Activated CD4-positive, alpha-beta T cell treated with anti-CD3 and anti-CD28 coated beads, Interleukin-2, amount 50 U/mL, for 4 hours (primary cell): ENCODE data around the gene TTLL8.
"Not testable (repeated sequence)": the region's sequence is repeated elsewhere in the genome, so short reads cannot be mapped to it uniquely, and the experiment has no call there.

Experiments used
- DNase-seq, 2 experiments: peaks; one replicate each; pipeline ENCODE4 v3.0.0-alpha.2; 2020

TTLL8 gene

GRCh38 chr22:50058061-50058905, at the start of gene TTLL8:
Gene TTLL8 (minus strand): TSS chr22:50058298.
- DNase-seq, result no peak

- no peak for DNase-seq
Observed at GRCh38 chr22:50107529-50107928, 49.4 kb upstream of the TTLL8 start.

GRCh38 chr22:50105208-50106100, 47.4 kb upstream of the TTLL8 start:
- DNase-seq, result no peak

- DNase-seq, result no peak
Observed at GRCh38 chr22:50104141-50104544, 46.0 kb upstream of the TTLL8 start.

GRCh38 chr22:50102946-50103345, 44.8 kb upstream of the TTLL8 start:
- DNase-seq, result no peak

- DNase-seq, result no peak
Observed at GRCh38 chr22:50101870-50102565, 43.9 kb upstream of the TTLL8 start.

GRCh38 chr22:50098052-50098451, 40.0 kb upstream of the TTLL8 start:
- DNase-seq, result no peak

GRCh38 chr22:50092342-50092741, 34.2 kb upstream of the TTLL8 start:
- DNase-seq, result no peak

GRCh38 chr22:50091092-50091768, 33.1 kb upstream of the TTLL8 start:
- no peak for DNase-seq

GRCh38 chr22:50090412-50090714, 32.3 kb upstream of the TTLL8 start:
- no peak for DNase-seq

GRCh38 chr22:50089682-50090411, 31.7 kb upstream of the TTLL8 start, which contains the start of gene MOV10L1:
Gene MOV10L1 (plus strand): TSS chr22:50090006. CDS start chr22:50090089, 83 bp downstream.
- peak in 1 of 2 experiments; percentile 8 for DNase-seq

- DNase-seq, result no peak
Observed at GRCh38 chr22:50089231-50089630, 31.1 kb upstream of the TTLL8 start.

- no peak for DNase-seq
Observed at GRCh38 chr22:50088096-50088495, 30.0 kb upstream of the TTLL8 start.

GRCh38 chr22:50087646-50088045, 29.5 kb upstream of the TTLL8 start:
- DNase-seq, result no peak

GRCh38 chr22:50086975-50087374, 28.9 kb upstream of the TTLL8 start:
- not testable (repeated sequence) for DNase-seq

GRCh38 chr22:50086526-50086925, 28.4 kb upstream of the TTLL8 start:
- no peak for DNase-seq

GRCh38 chr22:50085211-50085972, 27.3 kb upstream of the TTLL8 start, which contains the start of gene MLC1:
Gene MLC1 (minus strand): TSS chr22:50085426. CDS start chr22:50084902, 524 bp downstream.
- no peak for DNase-seq

GRCh38 chr22:50084614-50085021, 26.5 kb upstream of the TTLL8 start:
- no peak for DNase-seq

GRCh38 chr22:50084080-50084477, 26.0 kb upstream of the TTLL8 start:
- DNase-seq, result no peak

- DNase-seq, result no peak
Observed at GRCh38 chr22:50083462-50084079, 25.5 kb upstream of the TTLL8 start.
